ENCODE data around the gene ACAN. TPM values are rescaled to one million over a fixed set of nuclear protein-coding genes. Genes with fewer than 3 reads are reported as not detected.
A peak's percentile ranks its signal among the peaks of the same experiment; 100 is the strongest.

ACAN gene
- total and polyA plus RNA-seq, 2 of the 8 experiments (the other 6 are each of a cell fraction or from before 2014, with no cell fraction given), result 0.71 to 0.73 TPM

DNA sequence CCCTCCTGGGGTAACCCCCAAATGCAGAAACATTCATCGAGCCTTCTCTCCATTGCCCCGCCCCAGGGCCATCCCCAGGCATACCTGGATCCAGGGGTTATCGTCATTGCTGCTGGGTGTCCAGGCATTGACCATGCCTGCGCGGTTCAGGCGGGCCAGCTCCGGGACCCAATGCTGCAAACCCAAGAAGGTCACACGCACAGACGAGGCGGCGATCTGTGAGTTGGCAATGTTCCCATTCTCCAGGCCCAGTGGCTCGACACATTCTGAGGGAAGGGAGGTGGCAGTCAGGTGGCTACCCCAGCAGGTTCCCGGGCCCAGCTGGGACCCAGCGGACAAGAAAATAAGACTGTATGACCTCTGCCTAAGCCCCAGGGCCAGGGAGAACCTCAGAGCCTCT, 103.9 kb downstream of the ACAN start:
- H3K18ac ChIP-seq (ENCODE audit: extremely low read depth, low read length), result no peak overlapping the region
- H4K8ac ChIP-seq (ENCODE audit: extremely low read depth, insufficient read depth, low read length), result no peak overlapping the region; the same call in 1 of the 2 replicates
- peaks cover 6% of the 10 kb centered on the region; the same call in 1 of the 2 replicates for H3K23me2 ChIP-seq (ENCODE audit: low read depth, low read length)
- H4K91ac ChIP-seq (replicated peaks; ENCODE audit: insufficient read length, low read length), result no peak overlapping the region
- H3K4me2 ChIP-seq (ENCODE audit: insufficient read depth in 1 of 2, low read depth in 2 of 2, low read length in 2 of 2), result 0 out of 4 replicates have a peak overlapping the region, but pooled peaks of 1 of the 2 experiments have one; percentile 1
- peaks cover 2 to 39% (median 28%) of the 10 kb centered on the region in 4 experiments for H3K4me1 ChIP-seq (replicated peaks in 1 of 4; ENCODE audit: control insufficient read depth in 3 of 4, insufficient read depth in 4 of 4, low read length in 3 of 4)
- no peak overlapping the region for H3K4me3 ChIP-seq (ENCODE audit: extremely low read depth in 1 of 4, insufficient read depth in 2 of 4, low read depth in 3 of 4, low read length in 4 of 4)
- FAIRE-seq, result no peak
- H2AK5ac ChIP-seq (ENCODE audit: low read depth, low read length), result no peak overlapping the region
- H2BK12ac ChIP-seq (ENCODE audit: low read depth, low read length), result no peak overlapping the region
- H3K4ac ChIP-seq (replicated peaks; ENCODE audit: insufficient read length, low read depth, low read length), result no peak overlapping the region
- H2BK15ac ChIP-seq (ENCODE audit: low read length), result no peak overlapping the region
- H3K79me2 ChIP-seq (ENCODE audit: control insufficient read depth in 1 of 2, insufficient read depth in 2 of 2, low read length in 2 of 2), result peaks cover 5 to 81% of the 10 kb centered on the region in 2 experiments; a peak in 3 of 4 replicates
- 85% methylated on average over 14 of the region's 14 CpGs; no CpG with 5 or more reads in 1 of the 2 experiments for WGBS, 2 experiments (ENCODE audit: extremely low coverage in 1 of 2, insufficient coverage in 1 of 2, insufficient read length in 1 of 2, insufficient replicate concordance in 2 of 2, low coverage in 1 of 2, low lambda C conversion rate in 2 of 2, missing lambda C conversion rate in 1 of 2)
- no peak overlapping the region for H3K14ac ChIP-seq (ENCODE audit: insufficient read length)
- no peak overlapping the region for H2BK5ac ChIP-seq (ENCODE audit: low read depth, low read length)
- no peak overlapping the region for H2AFZ ChIP-seq (ENCODE audit: low read length)
- no peaks in the 10 kb centered on the region for H3K9me3 ChIP-seq (ENCODE audit: insufficient read depth in 2 of 2, low read depth in 1 of 2, low read length in 1 of 2)
- H3K27me3 ChIP-seq (replicated peaks in 1 of 4; ENCODE audit: control insufficient read depth in 3 of 4, extremely low read depth in 1 of 4, insufficient read depth in 3 of 4, low read length in 3 of 4), result no peaks in the 10 kb centered on the region
- peaks cover 47 to 60% of the 10 kb centered on the region in 2 experiments for H4K20me1 ChIP-seq (replicated peaks in 1 of 2; ENCODE audit: control insufficient read depth in 1 of 2, insufficient read depth in 2 of 2, low read length in 2 of 2)
- H3K36me3 ChIP-seq (ENCODE audit: control insufficient read depth in 2 of 4, insufficient read depth in 4 of 4, low read length in 3 of 4), result peaks cover 68 to 96% (median 84%) of the 10 kb centered on the region in 4 experiments
- CTCF ChIA-PET (ENCODE audit: partially characterized antibody), result interaction anchor here (1.3 to 7.8 kb wide), 3 partner anchors 15 to 111 kb away, joined by 4 to 90 read pairs (median 6); partner anchors contain the start of gene HAPLN3
- H2BK20ac ChIP-seq (ENCODE audit: low read length), result no peak overlapping the region
- H4K5ac ChIP-seq (ENCODE audit: insufficient read length, low read depth, low read length), result no peak overlapping the region
- H3K9ac ChIP-seq (replicated peaks in 1 of 4; ENCODE audit: extremely low read depth in 1 of 4, low read depth in 3 of 4, low read length in 3 of 4), result no peak overlapping the region
- POLR2A ChIA-PET (ENCODE audit: partially characterized antibody), result interaction anchor here (1.3 to 27.2 kb wide), 6 partner anchors 14 to 111 kb away, joined by 3 to 607 read pairs (median 10); partner anchors contain the start of gene HAPLN3
- H3K56ac ChIP-seq (replicated peaks; ENCODE audit: insufficient read length, low read depth, low read length), result no peak overlapping the region
- H2BK120ac ChIP-seq (replicated peaks; ENCODE audit: low read depth, low read length), result no peak overlapping the region
- no peak overlapping the region for H3K23ac ChIP-seq (ENCODE audit: insufficient read length)
- H3K27ac ChIP-seq (ENCODE audit: low read depth, low read length), result no peak overlapping the region
- H3K79me1 ChIP-seq (ENCODE audit: low read depth, low read length), result peaks cover 33% of the 10 kb centered on the region
- TF ChIP-seq NANOG (IDR thresholded peaks at IDR 0.05; ENCODE audit: insufficient read depth, low read depth, low read length, poor library complexity, severe bottlenecking), result no peak
- no peak for DNase-seq (ENCODE audit: low read depth in 1 of 2, low spot score in 2 of 2)
